Endothelial cell of umbilical vein (primary cell): ENCODE data around the gene NECTIN2. TPM values are rescaled to one million over a fixed set of nuclear protein-coding genes. Genes with fewer than 3 reads are reported as not detected.

ENCODE experiments used
- Bru-seq: library from RNA; stranded (reverse); fragments of 400-500 nt; gene quantifications from one replicate; lab custom pipeline; 2021; lab: Mats Ljungman, UMichigan
- BruChase-seq, 2 experiments: library from RNA; stranded (reverse); fragments of 400-500 nt; gene quantifications; one replicate each; lab custom pipeline; 2021; lab: Mats Ljungman, UMichigan
- BruUV-seq: library from RNA; stranded (reverse); fragments of 400-500 nt; replicated peaks from 2 replicates; lab custom pipeline; 2021; lab: Mats Ljungman, UMichigan
- CTCF ChIA-PET: fragments of 300-600, 350-600 bp; sonication (Branson Sonifier 250); formaldehyde crosslinking; loops from one replicate; lab custom pipeline; 2021; ENCODE audit warnings: antibody characterized with exemption, inconsistent platforms; lab: Charles Lee
- POLR2A ChIA-PET: fragments of 300-600, 350-600 bp; sonication (Branson Sonifier 250); formaldehyde crosslinking; loops from one replicate; lab custom pipeline; 2021; ENCODE audit warnings: antibody characterized with exemption, inconsistent platforms; lab: Charles Lee
- DNase-seq: peaks from one replicate; pipeline ENCODE4 v3.0.0-alpha.2; 2011; ENCODE audit warnings: low read depth, low spot score
- FAIRE-seq: peaks from 2 replicates; lab custom pipeline; 2011; peaks lifted over from hg19 to GRCh38; lab: Jason Lieb, UNC
- H2AFZ ChIP-seq: 2 replicates; pipeline ENCODE4 v1.6.0; 2012; ENCODE audit warnings: low read depth, low read length, control low read depth, inconsistent platforms
- H3K27ac ChIP-seq: 2 replicates; pipeline ENCODE4 v1.5.1; 2011; ENCODE audit warnings: low read depth, mild to moderate bottlenecking, control low read depth, low read length, moderate library complexity; ENCODE audit not compliant: insufficient read depth
- H3K27me3 ChIP-seq, 2 experiments: 2 replicates each; pipeline versions ENCODE4 v1.6.0 to v1.6.1; 2011; ENCODE audit warnings: low read length in 2 of 2, mixed read lengths in 1 of 2; ENCODE audit not compliant: control insufficient read depth in 2 of 2, insufficient read depth in 2 of 2
- H3K36me3 ChIP-seq, 2 experiments: 2 replicates in 1 of 2; 3 replicates in 1 of 2; pipeline ENCODE4 v1.5.1; 2011; ENCODE audit warnings: low read length in 2 of 2, mild to moderate bottlenecking in 1 of 2, moderate library complexity in 1 of 2; ENCODE audit not compliant: control insufficient read depth in 2 of 2, insufficient read depth in 2 of 2; ENCODE audit errors: extremely low read depth in 1 of 2
- H3K4me1 ChIP-seq: 3 replicates; pipeline ENCODE4 v1.5.1; 2011; ENCODE audit warnings: mild to moderate bottlenecking, low read length; ENCODE audit not compliant: control insufficient read depth, insufficient read depth; ENCODE audit errors: extremely low read depth
- H3K4me2 ChIP-seq: 2 replicates; pipeline ENCODE4 v1.6.1; 2011; ENCODE audit warnings: low read length, control low read depth, mixed read lengths; ENCODE audit not compliant: insufficient read depth
- H3K4me3 ChIP-seq, 3 experiments: fragments of 200-600 bp in 1 of 3; sonication (generic), shearing (Covaris generic) in 1 of 3; replicated peaks in 1 of 3; 2 replicates each; pipeline ENCODE4 v1.5.1; 2011 to 2016; ENCODE audit warnings: control low read depth in 3 of 3, low read length in 3 of 3, mild to moderate bottlenecking in 2 of 3, inconsistent platforms in 1 of 3, low read depth in 1 of 3, moderate library complexity in 1 of 3; ENCODE audit not compliant: insufficient read depth in 1 of 3
- H3K79me2 ChIP-seq: 2 replicates; pipeline ENCODE4 v1.6.0; 2012; ENCODE audit warnings: low read length, inconsistent platforms; ENCODE audit not compliant: control insufficient read depth, insufficient read depth
- H3K9ac ChIP-seq: replicated peaks from 2 replicates; pipeline ENCODE3; 2011; ENCODE audit warnings: low read length, control low read depth; ENCODE audit not compliant: insufficient read depth; ENCODE audit errors: extremely low read depth
- H3K9me1 ChIP-seq: replicated peaks from 3 replicates; pipeline ENCODE4 v1.6.0; 2011; ENCODE audit warnings: mild to moderate bottlenecking, low read length; ENCODE audit not compliant: control insufficient read depth, insufficient read depth; ENCODE audit errors: extremely low read depth
- H3K9me3 ChIP-seq: replicated peaks from 2 replicates; pipeline ENCODE4 v1.5.1; 2012; ENCODE audit warnings: low read length, inconsistent platforms; ENCODE audit not compliant: control insufficient read depth, insufficient read depth
- H4K20me1 ChIP-seq: replicated peaks from 2 replicates; pipeline ENCODE3; 2011; ENCODE audit warnings: mild to moderate bottlenecking, low read length; ENCODE audit not compliant: control insufficient read depth, insufficient read depth; ENCODE audit errors: extremely low read depth
- CTCF ChIP-seq, 2 donors: IDR thresholded peaks; 1 replicate in 1 of 2; 2 replicates in 1 of 2; pipeline ENCODE4 v1.5.1; 2011; ENCODE audit warnings: low read length in 2 of 2, mild to moderate bottlenecking in 2 of 2, moderate library complexity in 2 of 2, control low read depth in 1 of 2, inconsistent platforms in 1 of 2, low read depth in 1 of 2; ENCODE audit not compliant: insufficient read depth in 1 of 2; ENCODE audit errors: extremely low read depth in 1 of 2
- EZH2 ChIP-seq: IDR thresholded peaks from 2 replicates; pipeline ENCODE4 v1.6.1; 2012; ENCODE audit warnings: borderline replicate concordance, low read depth, mild to moderate bottlenecking, moderate library complexity, low read length, inconsistent platforms; ENCODE audit not compliant: severe bottlenecking
- FOS ChIP-seq: IDR thresholded peaks from 2 replicates; pipeline ENCODE4 v1.6.1; 2011; ENCODE audit warnings: mild to moderate bottlenecking, low read length, moderate library complexity, borderline replicate concordance; ENCODE audit not compliant: insufficient read depth
- GATA2 ChIP-seq: IDR thresholded peaks from 2 replicates; pipeline ENCODE4 v1.7.0; 2011; ENCODE audit warnings: low read depth, mild to moderate bottlenecking, moderate library complexity, mixed read lengths, low read length; ENCODE audit not compliant: insufficient read length, insufficient read depth
- JUN ChIP-seq: IDR thresholded peaks from 2 replicates; pipeline ENCODE4 v1.6.1; 2011; ENCODE audit warnings: borderline replicate concordance, low read depth; ENCODE audit not compliant: insufficient read length, insufficient read depth
- MYC ChIP-seq: IDR thresholded peaks from one replicate; pipeline ENCODE4 v1.6.1; 2011; ENCODE audit warnings: mild to moderate bottlenecking, low read depth, low read length
- POLR2A ChIP-seq: IDR thresholded peaks from 2 replicates; pipeline ENCODE4 v1.6.1; 2012; ENCODE audit warnings: low read depth, mild to moderate bottlenecking, control low read depth, low read length
- POLR2AphosphoS5 ChIP-seq: IDR thresholded peaks from 2 replicates; pipeline ENCODE4 v1.6.1; 2012; ENCODE audit warnings: low read depth, mild to moderate bottlenecking, control low read depth, low read length, moderate library complexity; ENCODE audit not compliant: insufficient read depth
- dilution Hi-C: fragments of 300-500 bp; cut with MboI; formaldehyde crosslinking; loops from one replicate; pipeline ENCODE4 v1.15.0; 2019; ENCODE audit warnings: low sequenced_read_pairs; ENCODE audit not compliant: extremely low pct_ligation_motif_present
- intact Hi-C: fragments of 100-400 bp; cut with micrococcal nuclease; formaldehyde crosslinking; loops from one replicate; pipeline ENCODE4 v1.10.0; 2022
- long read RNA-seq: library from polyadenylated mRNA; stranded (forward); transcript quantifications from one replicate; pipeline ENCODE4 v2.0.0, GENCODE V29; 2021
- polyA minus RNA-seq, 3 experiments: library from RNA; depleted of rRNA, polyadenylated mRNA; stranded (reverse); fragments of >200 nt; gene quantifications; 1 replicate in 1 of 3; 2 replicates in 2 of 3; pipeline ENCODE4 v1.2.3, GENCODE V29; 2011
- polyA plus RNA-seq, 4 experiments: library from polyadenylated mRNA; depleted of rRNA in 3 of 4; stranded (reverse) in 3 of 4; unstranded in 1 of 4; fragments of >200 nt; gene quantifications; 2 replicates each; pipeline versions ENCODE4 v1.2.1 to v1.2.3, GENCODE V29; 2011 to 2012; ENCODE audit warnings: missing spikeins in 1 of 4
- total RNA-seq: library from RNA; stranded (reverse); gene quantifications from 2 replicates; pipeline ENCODE4 v1.2.3, GENCODE V29; 2021
- TF ChIP-seq, protein P1 (sequence below): IDR thresholded peaks from 2 replicates; pipeline ENCODE4 v1.6.1; 2011; ENCODE audit not compliant: insufficient read depth, insufficient read length

The NECTIN2 gene
- 205 and 211 TPM in 2 replicates for total RNA-seq
- 238 and 262 TPM in 2 replicates for polyA plus RNA-seq
- 178 and 183 TPM in 2 replicates for polyA plus RNA-seq (2011; cell fraction: cytosol; rRNA removed)
- 105 and 107 TPM in 2 replicates for polyA plus RNA-seq (2011; cell fraction: nucleus; rRNA removed)
- 180 and 213 TPM in 2 replicates for polyA plus RNA-seq (2012)
- 157 and 176 TPM in 2 replicates for polyA minus RNA-seq
- polyA minus RNA-seq (2011; cell fraction: cytosol; rRNA and poly(A)+ RNA removed): 21.1 TPM
- 43.5 and 56.6 TPM in 2 replicates for polyA minus RNA-seq (2011; cell fraction: nucleus; rRNA and poly(A)+ RNA removed)
- percentile 73 among the genes with signal in this experiment for Bru-seq, nascent RNA
- BruChase-seq, experiment 1, labeled RNA remaining after a 6-hour chase: percentile 89 among the genes with signal in this experiment
- percentile 83 among the genes with signal in this experiment for BruChase-seq, experiment 2, labeled RNA remaining after a 2-hour chase
- long read RNA-seq, transcript NECTIN2-202 (6 exons, 2,112 nt): major isoform, 536 of 841 reads
- long read RNA-seq, transcript NECTIN2-201 (9 exons, 2,466 nt): minor isoform, 205 of 841 reads
- long read RNA-seq, partial matches to known transcripts: 43 of 841 reads
- long read RNA-seq, other reads (novel, unspliced or antisense): 57 of 841 reads

GRCh38 chr19:44845612-44846454 lies at the start of gene NECTIN2:
TSS of gene NECTIN2 (plus strand) at chr19:44846297. CDS start at chr19:44846526, 229 bp downstream.
- Histone ChIP-seq H2AFZ (peak within 1 kb of the TSS; percentile 99), H3K4me2 (peak within 1 kb of the TSS; percentile 96), H3K4me3 (peak within 1 kb of the TSS; percentile 69 to 96 (median 83)), H3K4me1 (peaks cover 35% of the 10 kb centered on the region), H3K27me3 (no peaks in the 10 kb centered on the region), H3K79me2 (peaks cover 46% of the 10 kb centered on the region), H3K9me1 (no peaks in the 10 kb centered on the region), H3K9ac (peak within 1 kb of the TSS; percentile 96), H4K20me1 (no peaks in the 10 kb centered on the region), H3K36me3 (no peaks in the 10 kb centered on the region), H3K27ac (peak within 1 kb of the TSS; percentile 99), H3K9me3 (no peaks in the 10 kb centered on the region)
- BruUV-seq: no TSS peak
- CTCF ChIA-PET: interaction anchor here (0.6 to 1.4 kb wide), 19 partner anchors 8 to 275 kb away, joined by 3 to 28 read pairs (median 4); partner anchors contain the start of gene BCAM
- dilution Hi-C loops: no loop called here
- DNase-seq (peak; percentile 99), FAIRE-seq (peak; percentile 97)
- POLR2A ChIA-PET: interaction anchor here (1.0 kb wide), 1 partner anchor 44 kb away, joined by 3 read pairs; no protein-coding TSS in a partner anchor
- no peak for TF ChIP-seq JUN
- TF ChIP-seq CTCF (IDR thresholded peaks at IDR 0.05; ENCODE audit: extremely low read depth in 1 of 2, insufficient read depth in 1 of 2, low read depth in 1 of 2, low read length in 2 of 2): peak; percentile 83 to 85
- no peak for TF ChIP-seq GATA2
- TF ChIP-seq, protein P1, sequence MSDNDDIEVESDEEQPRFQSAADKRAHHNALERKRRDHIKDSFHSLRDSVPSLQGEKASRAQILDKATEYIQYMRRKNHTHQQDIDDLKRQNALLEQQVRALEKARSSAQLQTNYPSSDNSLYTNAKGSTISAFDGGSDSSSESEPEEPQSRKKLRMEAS: peak; percentile 59
- no peak for TF ChIP-seq FOS
- TF ChIP-seq EZH2: no peak
- TF ChIP-seq MYC: no peak
- peak; percentile 64 for TF ChIP-seq POLR2AphosphoS5
- peak; percentile 76 for TF ChIP-seq POLR2A
- intact Hi-C loops: loop anchor here (1.0 to 5.0 kb wide), 4 partner anchors 37 to 275 kb away; partner anchors contain the start of gene BCAM
